HG03196 (cell line): ENCODE measurements around the gene HMGA1.

ENCODE experiments used
- ATAC-seq: cut with Tn5 transposase; IDR thresholded peaks from one replicate; pipeline ENCODE4 v1.9.1; 2021; ENCODE audit not compliant: unreplicated experiment

Gene HMGA1

DNA sequence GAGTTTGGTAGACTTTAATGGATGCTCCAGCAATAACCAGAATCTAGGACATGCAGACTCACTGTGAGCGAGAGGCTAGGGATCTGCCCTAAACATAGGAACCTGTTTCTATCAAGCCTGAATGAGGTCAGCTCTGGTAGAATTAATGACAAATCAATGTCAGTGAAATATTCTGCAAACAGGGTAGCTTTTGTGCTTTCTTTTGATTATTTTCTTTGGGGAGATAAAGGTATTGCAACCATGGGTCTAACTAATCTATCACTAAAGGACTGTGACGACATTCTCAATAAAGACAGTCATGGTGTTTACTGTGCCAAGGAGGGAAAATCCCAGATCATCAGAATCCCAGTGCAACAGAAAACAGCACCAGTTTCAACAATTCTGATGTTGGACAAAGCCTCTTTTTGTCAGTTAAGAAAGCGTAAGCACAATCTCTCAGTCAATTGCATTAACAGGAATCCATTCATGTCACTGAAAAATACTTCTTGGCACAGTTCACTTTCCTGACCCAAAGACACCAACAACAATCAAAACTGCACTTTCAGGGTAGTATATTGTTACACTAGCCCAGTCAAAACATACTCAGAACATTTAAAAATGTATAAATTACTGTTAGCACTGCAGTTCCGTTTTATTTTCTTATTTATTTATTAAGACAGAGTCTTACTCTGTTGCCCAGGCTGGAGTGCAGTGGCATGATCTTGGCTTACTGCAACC, 48.9 kb downstream of the HMGA1 start:
- no peak for ATAC-seq

DNA sequence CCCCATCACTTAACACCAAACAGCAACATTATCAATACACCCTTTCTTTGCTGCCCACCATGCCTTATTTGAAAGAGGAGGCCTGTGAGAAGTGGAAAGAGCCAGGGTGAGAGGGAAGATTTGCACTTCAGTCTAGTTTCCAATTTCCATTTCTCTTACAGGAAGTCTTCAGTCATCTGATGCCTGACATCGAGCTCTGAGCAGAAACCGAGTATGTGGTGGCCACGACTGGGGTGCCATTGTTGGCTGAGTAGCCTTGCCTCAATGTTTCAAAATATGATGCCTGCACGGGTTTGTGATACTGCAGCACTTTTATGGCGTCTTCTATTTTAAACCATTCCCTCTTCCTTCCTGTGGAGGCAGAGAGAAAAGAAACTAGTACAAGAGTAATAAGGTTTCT, 51.9 kb downstream of the HMGA1 start:
- no peak for ATAC-seq

DNA sequence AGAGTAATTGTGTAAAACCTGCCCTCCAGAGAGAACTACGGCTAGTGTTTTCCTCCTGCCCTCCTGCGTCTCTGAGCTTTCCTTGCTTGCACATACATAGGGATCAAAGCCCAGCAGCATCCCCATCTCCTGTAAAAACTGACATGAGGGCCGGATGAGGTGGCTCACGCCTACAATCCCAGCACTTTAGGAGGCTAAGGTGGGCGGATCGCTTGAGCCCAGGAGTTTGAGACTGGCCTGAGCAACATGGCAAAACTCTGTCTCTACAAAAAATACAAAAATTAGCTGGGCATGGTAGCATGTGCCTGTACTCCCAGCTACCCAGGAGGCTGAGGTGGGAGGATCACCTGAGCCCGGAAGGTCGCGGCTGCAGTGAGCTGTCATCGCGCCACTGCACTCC, 52.5 kb downstream of the HMGA1 start:
- ATAC-seq = no peak

DNA sequence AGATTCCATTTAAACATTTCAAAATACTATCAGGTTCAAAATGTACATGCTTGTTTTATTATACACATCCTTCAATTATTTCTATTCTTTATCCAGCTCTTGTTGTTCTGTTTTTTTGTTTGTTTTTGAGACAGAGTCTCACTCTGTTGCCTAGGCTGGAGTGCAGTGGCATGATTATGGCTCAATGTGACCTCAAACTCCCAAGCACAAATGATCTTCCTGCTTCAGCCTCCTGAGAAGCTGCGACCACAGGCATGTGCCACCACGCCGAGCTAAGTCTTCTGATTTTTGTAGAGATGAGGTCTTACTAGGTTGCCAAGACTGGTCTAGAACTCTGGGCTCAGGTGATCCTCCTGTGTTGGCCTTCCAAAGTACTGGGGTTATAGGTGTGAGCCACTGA, 56.3 kb downstream of the HMGA1 start:
- ATAC-seq = no peak

DNA sequence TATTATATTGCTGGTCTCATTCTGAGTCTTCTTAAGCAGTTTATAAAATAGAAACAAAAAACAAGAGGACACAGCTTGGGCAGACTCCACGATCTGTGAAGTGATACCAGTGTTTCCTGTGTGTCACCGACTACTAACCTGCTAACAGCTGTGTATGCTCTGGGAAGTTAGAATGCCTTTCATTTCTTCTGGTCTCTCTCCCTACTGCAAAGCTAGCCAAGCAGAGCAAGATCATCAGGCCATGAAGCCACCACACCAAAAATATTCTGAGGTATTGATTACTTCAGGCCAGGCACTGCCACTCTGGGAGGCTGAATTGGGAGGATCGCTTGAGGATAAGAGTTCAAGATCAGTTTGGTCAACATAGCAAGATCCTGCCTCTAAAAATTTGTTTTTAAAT, 59.0 kb downstream of the HMGA1 start:
- ATAC-seq = peak; percentile 85
